DMS53 treated with DMSO at 0.1 percent for 48 hours (cell line): ENCODE data around the gene XYLT1.

ENCODE experiments used
- DNase-seq: peaks from one replicate; lab custom pipeline; 2025; ENCODE audit not compliant: unreplicated experiment; lab: John Stamatoyannopoulos, UW

XYLT1 gene

DNA sequence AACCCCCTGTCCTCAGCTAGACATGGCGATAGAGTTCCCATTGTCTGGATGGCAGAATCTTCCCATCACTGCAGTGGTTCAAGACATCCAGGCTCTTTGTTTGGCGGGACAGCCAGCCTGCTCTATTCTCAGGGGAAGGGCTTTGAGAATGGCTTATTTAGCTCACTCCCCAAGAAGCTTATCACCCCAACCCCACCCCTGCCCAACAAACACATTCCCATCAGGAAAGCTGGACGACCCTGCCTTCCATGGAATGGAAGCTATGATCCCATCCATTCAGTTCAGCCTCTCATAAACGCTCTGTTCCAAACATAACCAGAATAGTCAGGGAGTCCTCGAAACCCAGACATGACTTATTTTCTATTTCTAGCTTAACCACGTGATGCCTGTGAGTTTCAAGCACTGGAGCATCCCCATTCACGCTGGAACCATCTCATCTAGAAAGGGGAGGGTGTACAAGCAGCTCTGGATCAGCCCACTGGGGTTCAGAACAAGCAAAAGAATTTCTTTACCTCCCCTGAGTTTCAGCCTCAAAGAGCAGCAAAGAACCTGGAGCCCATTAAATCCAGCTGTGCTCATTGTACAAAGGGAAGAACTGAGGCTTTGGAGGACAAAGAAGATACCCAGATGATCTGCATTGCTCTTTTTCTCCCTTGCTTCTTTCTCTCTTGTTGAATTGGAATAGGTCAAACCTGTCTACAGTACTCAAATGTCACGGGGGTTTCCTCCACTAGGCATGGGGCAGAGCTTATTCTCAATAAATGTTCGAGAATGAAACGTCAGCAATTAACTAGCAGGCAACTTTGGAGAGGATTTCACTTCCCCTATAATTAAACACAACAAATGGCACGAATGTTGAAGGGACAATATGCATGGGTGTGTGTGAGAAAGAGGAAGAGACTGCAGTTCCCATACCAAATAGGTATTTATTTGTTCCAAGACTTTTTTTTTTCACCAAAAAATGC lies 93.1 kb downstream of the XYLT1 start:
- no peak for DNase-seq

DNA sequence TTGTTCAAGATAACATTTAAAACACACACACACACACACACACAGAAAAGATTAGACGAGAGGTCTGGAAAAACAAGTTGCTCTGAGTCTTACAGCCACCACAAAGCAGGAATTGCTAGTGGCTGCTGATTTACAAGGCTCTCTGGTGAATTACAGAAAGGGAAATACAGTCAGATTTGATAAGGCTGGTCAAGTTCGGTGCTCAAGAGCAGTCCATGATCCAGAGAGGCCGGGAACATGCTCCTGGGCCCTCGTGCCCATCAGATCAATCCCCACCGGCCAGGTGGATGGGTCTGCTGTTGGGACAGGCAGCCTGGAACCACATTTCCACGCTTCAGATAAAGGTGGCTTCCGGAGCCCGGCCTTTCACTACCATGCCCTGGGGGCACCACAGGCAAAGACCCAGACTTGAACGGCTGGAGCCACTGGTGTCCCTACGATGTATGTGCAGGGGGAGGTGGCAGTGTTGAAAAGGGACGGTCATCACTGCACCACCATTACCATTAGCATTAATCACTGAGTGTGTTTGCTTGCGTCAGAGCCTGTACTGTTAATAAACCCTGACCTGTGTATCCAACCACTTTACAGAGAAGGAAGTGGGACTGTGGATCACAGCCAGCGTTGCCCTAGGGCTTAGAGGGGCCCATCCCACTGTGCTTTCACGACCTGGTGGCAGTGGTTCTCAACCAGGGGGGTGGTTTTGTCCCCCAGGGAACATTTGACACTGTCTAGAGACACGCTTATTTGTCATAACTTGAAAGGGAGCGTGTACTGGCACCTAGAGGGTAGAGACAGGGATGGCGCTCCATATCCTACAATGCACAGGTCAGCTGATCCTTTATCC lies 95.1 kb downstream of the XYLT1 start:
- no peak for DNase-seq

DNA sequence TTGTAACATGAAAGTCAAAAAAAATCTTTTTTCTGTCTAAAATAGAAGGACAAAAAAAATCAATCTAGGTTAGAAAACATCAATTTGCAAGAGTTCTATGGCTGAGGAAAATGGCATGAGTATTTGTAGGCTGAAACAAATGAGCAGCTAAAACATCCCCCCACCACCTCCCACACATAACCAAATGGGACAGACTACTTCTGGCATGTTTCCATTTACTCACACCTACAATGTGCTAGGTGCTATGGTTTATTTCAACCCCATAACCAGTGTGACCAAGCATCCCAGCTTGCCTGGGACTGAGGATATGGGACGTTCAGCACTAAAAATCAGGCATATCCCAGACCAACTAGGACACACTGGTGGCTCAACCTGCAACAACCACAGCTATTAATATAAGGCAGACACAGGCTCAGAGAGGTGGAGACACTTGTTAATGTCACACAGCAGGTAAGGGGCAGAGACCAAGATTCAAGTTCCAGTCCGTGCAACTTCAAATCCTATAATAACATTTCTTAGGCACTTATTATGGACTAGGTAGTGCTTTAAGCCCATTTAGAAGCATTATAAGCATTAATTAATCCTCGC lies 96.0 kb downstream of the XYLT1 start:
- DNase-seq, result no peak

DNA sequence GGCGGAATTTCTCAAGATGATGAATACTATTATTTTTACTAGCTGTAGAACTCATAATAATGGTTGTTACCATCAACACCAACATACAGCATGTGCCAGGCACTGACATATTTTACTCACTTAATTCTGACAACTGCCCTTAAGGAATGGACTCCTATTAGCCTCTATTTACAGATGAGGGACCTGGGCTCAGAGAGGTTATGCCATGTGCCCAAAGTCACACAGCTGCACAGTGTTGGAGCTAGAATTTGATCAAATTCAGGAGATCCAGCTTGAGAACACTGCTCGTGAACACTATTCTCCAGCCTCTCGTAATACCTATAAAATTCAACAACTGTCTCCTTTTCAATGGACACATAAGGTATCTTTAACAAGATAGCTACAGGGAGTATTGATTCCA lies 97.2 kb downstream of the XYLT1 start:
- DNase-seq, result no peak

DNA sequence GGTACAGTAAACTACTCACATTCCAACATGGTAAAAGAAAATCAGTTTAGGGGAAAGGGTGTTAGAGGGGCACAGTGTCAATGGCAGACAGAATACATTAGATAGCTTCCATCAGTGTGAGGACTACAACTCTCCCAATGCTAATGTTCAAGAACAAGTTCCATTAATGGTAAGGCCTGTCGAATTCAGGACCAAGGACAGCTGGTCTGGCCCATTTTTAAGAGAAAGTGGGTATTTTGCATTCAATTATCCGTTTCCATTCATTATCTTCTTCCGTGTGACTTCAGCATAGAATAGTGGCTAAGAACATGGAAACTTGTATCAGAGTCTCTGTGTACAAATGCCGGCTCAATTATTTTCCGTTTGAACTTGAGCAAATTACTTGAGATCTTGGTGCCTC lies 98.4 kb downstream of the XYLT1 start:
- DNase-seq, result no peak

DNA sequence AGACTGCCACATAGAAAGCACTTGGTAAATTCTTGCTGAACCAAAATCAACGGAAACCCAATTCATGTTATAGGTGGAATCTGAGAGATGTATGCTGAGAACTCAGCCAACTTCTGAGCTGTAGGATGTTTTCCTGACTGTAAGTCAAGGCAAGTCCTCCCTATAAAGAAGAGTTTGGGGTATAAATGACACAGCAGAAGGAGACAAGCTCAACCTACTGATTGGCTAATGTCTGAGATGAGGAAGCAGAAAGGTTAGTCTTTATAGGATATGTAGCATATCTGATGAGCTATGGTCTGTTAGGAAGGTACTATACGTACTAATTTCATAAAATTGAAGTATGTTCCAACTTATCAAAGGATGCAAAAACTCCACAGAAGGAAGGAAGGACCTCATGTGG lies 99.5 kb downstream of the XYLT1 start:
- DNase-seq, result no peak

DNA sequence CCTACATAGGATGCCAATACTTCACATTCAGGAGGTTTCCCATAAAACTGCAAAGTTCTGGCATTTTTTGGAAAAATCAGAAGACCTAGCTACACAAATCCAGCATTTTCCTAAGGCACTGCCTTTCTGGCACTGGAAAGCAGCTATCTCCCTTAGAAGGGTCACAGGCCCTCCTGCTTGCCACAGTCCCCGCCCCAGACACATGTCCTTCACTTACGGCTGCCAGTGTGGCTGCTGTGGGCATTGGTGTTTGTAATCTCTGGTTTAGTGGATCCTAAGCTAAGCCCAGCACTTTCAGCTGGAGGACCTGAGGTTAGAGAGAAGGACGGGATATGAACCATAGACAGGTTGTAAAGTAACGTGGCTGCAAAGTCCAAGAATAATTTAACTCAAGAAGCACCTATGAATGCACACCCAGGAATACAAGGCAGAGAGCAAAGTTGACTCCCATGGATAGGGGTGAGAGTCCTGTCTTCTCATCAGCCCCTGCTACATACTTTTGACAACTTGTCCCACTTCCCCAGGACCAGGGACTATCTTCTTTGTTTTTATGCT lies 100.0 kb downstream of the XYLT1 start:
- no peak for DNase-seq

DNA sequence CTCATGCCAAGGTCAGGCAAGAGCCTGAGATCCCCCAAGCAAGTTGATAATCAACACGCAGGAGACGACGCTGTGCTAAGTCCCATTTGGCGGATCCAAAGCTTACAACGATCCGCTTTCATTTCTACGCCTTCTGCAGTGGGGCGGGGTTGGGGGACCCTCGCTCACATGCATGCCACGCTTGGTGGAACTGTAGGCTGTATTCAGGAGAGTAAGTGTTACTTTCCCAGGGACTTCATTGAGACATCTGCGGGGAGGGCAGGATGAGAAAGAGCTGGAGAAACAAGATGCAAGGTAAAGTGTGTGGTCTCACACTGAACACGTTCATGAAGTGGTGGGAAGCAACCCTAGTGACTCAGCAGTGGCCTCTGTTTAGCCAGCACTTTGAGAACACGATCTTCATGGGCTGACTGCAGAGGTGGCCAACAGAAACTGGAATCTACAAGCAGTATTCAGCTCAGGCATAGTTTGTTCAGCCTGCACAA lies 100.5 kb downstream of the XYLT1 start:
- no peak for DNase-seq

DNA sequence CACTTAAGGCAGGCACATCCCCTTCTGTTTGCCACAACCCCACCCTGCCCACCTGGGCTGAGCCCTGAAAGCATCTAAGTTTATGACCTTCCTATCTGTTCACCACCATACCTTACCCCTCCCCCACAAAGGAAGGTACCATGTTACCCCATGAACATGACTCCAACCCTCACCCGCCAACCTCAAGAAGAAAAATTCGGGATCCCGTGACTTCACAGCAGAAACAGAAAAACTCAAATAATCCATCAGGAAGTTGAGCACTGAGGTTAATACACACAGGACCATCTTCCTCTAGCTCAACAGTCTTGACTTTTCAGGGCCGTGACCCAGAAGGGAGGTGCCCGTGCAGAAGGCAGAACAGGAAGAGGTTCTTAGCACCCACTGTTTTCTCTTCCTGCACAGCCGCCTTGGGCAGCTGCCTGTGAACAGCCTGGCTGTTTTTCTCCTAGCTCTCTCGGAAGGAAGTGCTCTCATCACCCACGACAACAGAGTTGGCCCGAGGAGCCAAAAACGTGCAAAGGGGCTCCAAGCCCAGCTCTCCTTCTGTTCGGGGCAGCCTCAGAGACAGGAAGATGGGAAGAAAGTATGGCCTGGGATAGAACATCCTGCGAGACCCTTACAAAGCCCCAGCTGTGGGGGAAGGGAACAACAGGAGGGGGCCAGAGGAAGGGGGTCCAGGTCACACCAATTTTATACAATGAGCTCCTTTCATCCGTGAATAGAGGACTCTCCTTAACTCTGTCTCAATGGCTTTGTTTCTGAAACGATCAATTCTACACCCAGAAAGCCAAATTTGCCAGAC lies 101.1 kb downstream of the XYLT1 start:
- no peak for DNase-seq

DNA sequence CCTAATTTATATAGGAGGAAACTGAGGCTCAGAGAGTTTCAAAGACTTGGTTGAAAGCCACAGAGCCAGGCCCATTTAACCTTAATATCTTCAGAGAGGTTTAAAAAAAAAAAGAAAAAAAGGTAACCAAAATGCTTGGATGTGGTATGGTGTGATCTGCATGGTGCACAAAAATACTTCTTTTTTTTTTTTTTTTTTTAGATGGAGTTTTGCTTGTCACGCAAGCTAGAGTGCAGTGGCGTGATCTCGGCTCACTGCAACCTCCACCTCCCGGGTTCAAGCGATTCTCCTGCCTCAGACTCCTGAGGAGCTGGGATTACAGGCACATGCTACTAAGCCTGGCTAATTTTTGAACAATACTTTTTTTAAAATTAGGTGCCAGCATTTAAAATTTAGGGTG lies 101.8 kb downstream of the XYLT1 start:
- no peak for DNase-seq

DNA sequence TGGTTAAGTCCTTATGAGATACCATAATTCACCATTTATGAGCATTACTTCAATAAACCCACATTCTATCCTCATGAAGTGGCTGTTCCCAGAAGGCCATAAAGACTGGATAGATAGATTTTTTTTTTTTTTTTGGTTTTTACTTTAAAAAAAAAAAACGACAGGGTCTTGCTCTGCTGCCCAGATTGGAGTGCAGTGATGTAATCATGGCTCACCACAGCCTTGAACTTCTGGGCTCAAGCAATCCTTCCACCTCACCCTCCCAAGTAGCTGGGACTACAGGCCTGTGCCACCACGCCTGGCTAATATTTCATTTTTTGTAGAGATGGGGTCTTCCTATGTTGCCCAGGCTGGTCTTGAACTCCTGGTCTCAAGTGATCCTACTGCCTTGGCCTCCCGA lies 102.3 kb downstream of the XYLT1 start:
- DNase-seq, result no peak

DNA sequence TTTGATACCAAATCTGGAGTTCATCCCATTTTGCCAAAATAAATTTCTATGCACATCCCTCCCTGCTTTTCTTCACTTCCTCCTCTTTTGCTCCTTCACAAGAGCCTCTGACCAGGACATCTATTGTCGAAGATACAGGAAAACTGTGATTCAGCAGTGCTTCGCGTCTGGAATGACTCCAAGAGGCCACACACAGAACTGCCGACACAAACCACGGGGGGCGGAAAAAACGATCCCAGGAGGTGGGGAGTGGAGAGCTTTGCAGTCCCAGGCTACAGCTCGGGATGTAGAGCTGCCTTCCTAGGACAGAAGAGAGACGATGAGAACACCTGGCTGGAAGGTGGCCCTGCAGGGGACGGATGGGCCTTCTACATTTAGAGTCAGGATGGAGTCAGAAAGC lies 102.8 kb downstream of the XYLT1 start:
- DNase-seq, result no peak

DNA sequence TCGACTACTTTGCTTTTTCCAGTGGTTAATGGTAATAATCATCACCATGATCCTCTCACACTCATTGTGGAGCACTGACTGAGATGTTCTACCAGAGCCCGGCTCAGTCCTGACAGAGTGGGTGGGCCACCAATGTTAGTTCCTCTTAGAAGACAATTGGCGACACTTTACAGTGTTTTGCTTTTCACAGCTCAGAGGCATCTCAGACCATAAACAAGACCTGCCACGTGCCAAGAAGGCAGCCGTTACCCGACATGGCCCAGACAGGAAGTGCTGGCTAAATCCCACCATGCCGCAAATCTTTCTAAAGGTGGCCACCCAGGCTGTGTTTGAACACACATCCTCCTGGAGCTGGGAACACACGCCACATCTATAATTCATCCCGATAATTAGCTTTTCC lies 103.7 kb downstream of the XYLT1 start:
- no peak for DNase-seq

DNA sequence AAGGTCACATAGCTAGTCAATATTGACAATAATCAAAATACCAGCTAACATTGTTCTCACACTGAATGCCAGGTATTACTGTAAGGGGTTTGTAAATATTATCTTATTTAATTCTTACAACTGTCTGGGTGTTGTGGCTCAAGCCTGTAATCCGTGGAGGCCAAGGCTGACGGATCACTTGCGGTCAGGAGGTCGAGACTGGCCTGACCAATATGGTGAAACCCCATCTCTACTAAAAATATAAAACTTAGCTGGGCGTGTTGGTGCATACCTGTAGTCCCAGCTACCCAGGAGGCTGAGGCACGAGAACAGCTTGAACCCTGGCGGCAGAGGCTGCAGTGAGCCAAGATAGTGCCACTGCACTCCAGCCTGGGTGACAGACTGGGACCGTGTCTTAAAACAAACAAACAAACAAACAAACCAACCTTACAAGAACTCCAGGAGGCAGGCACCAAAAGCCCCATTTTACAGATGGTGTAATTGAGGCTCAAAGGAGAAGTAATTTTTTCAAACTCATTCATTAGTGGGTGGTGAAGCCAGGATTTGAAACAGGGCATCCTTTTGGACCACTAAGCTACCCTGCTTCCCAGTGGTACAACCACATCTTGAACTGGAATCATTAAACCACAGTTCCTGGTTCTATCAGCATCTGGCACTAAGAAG lies 104.3 kb downstream of the XYLT1 start:
- no peak for DNase-seq

DNA sequence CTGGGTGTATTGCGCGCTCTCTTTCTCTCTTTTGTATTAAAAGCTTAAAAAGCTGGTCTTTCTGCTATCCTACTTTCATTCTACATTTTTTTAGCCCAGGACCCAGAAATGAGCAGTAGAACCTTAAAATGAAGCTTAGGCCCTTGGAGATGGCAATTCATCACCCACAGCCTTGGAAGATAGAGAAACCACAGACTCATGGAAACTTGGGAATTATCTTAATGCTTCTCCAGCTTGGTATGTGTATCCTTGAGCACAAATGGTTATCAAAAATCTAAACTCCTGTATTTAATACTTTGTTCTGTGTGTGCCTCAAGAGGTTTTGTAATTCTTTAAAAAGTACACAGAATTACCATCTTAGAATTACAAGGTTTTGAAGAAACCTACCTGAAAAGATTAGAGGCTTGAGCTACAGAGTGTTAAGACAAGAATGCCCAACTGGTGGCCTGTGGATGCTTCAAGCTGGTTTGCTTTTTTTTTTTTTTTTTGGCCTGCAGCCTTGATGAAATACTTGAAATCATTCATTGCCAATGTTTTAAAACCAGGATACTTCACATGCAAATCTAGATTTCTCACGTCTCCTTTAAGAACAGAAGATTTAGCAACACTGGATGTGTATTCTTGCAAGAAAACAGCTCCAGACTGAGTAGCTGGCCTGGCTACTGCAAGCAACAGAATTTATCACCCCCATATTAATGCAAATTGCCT lies 105.0 kb downstream of the XYLT1 start:
- DNase-seq, result no peak

DNA sequence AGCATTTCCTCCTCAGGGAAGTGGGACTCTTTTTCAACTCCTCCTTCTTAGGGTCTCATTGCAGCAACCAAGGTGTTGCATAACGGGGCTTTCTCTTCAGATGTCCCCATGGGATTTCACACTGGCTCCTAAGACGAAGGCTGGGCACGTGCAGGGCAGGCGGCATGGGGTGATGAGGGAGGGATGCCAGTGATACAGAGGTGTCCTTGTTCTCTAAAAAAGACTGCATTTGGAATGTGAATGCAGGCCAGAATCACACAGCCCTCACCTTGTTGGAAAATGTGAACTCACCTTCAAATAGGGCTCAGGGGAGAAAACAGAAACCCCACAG lies 105.6 kb downstream of the XYLT1 start:
- DNase-seq, result no peak

DNA sequence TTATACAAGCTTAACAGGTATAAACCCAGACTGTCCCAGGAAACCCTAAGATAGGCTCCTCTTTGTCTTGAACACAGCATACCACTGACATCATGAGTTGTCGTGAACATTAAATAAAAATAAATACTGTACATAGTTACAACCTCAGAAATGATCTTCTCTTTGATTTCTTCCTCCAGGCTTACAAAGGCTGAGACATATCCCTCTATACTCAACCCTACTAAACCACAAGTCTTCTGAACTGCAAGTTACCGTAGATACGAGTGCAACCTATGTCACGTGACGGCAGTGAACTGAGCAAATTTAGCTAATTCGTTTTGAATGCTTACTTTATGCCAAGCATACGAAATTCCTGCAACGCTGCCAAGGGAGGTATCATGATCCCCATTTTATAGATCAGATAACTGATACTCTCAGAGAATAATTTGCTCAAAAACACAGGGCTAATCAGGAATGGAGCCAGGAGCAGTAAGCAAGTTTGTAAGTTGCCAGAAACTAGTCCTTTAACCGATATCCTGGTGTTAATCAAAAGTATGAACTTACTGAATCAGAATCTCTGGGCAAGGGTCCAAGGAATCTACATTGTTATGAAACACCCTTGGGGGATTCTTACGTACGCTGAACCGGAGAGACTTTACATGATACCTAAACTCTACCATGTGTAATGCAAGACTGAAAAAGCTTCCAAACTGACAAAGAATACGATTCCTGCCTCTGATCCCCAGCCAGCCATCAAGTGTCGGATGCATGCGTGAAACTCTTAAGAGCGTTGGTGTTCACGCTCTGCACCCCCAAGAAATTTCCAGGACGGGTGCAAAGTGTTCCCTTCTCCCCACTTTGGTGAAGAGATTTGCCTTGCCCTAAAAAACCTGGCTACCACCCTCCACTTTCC lies 106.2 kb downstream of the XYLT1 start:
- no peak for DNase-seq

DNA sequence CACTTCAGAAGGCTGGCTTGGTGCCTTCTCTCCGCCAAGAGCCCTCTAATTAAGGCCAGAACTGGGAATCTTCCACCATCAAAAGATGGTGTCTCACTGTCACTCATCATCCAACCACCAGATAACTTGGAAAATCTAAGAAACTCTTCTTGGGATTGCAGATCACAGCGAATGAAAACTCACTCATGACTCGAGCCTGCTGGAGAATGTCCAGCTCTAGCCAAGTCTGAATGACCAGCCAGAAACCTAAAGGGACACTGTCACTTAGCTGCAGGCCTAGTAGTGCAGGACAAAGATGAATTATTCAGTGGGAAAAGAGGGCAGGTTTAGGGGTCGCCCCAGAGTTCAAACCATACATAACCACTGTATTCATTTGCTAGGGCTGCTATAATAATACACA lies 107.8 kb downstream of the XYLT1 start:
- no peak for DNase-seq
